ENCODE data around the gene KLRF2. TPM values are rescaled to one million over a fixed set of nuclear protein-coding genes. Genes with fewer than 3 reads are reported as not detected.
A peak's percentile ranks its signal among the peaks of the same experiment; 100 is the strongest.

KLRF2 gene
- total RNA-seq, 6 experiments from 2014 or later, result not detected

DNA sequence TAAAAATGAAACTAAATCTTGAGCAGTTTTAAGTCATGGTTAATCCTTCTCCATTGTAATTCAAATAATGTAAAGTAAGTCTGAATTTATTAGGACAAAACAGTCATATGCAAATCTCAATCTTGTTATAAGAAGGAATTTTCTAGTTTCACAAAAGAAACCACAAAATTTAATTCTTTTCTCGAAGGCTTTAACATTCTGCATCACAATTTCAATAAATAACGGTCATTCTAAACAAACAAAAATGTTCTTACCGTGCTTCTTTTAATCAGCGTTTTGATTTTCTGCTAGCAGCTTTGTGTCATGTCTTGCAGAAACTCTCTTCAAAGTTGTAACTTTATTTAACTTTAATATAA, 12.4 kb upstream of the KLRF2 start:
- no peaks in the 10 kb centered on the region for H3K36me3 ChIP-seq
- H3K27ac ChIP-seq, result peak overlapping the region; percentile 78 to 97 (median 87)
- TF ChIP-seq POLR2A (IDR thresholded peaks at IDR 0.05), result no peak
- TF ChIP-seq, protein P1, sequence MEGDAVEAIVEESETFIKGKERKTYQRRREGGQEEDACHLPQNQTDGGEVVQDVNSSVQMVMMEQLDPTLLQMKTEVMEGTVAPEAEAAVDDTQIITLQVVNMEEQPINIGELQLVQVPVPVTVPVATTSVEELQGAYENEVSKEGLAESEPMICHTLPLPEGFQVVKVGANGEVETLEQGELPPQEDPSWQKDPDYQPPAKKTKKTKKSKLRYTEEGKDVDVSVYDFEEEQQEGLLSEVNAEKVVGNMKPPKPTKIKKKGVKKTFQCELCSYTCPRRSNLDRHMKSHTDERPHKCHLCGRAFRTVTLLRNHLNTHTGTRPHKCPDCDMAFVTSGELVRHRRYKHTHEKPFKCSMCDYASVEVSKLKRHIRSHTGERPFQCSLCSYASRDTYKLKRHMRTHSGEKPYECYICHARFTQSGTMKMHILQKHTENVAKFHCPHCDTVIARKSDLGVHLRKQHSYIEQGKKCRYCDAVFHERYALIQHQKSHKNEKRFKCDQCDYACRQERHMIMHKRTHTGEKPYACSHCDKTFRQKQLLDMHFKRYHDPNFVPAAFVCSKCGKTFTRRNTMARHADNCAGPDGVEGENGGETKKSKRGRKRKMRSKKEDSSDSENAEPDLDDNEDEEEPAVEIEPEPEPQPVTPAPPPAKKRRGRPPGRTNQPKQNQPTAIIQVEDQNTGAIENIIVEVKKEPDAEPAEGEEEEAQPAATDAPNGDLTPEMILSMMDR (IDR thresholded peaks at IDR 0.05), result no peak
- no peaks in the 10 kb centered on the region for H3K27me3 ChIP-seq
- ATAC-seq, result no peak
- peak overlapping the region; percentile 33 to 50 (median 48) for H3K4me3 ChIP-seq
- WGBS (ENCODE audit: insufficient coverage, low coverage, low lambda C conversion rate, missing lambda C conversion rate), result 10% methylated on average over 4 of the region's 4 CpGs
- intact Hi-C loops (cut with DNase I), result no loop called here
- no peak for DNase-seq
- peaks cover 0 to 5% (median 0%) of the 10 kb centered on the region in 4 donors for H3K4me1 ChIP-seq
- H3K9me3 ChIP-seq, result no peaks in the 10 kb centered on the region

DNA sequence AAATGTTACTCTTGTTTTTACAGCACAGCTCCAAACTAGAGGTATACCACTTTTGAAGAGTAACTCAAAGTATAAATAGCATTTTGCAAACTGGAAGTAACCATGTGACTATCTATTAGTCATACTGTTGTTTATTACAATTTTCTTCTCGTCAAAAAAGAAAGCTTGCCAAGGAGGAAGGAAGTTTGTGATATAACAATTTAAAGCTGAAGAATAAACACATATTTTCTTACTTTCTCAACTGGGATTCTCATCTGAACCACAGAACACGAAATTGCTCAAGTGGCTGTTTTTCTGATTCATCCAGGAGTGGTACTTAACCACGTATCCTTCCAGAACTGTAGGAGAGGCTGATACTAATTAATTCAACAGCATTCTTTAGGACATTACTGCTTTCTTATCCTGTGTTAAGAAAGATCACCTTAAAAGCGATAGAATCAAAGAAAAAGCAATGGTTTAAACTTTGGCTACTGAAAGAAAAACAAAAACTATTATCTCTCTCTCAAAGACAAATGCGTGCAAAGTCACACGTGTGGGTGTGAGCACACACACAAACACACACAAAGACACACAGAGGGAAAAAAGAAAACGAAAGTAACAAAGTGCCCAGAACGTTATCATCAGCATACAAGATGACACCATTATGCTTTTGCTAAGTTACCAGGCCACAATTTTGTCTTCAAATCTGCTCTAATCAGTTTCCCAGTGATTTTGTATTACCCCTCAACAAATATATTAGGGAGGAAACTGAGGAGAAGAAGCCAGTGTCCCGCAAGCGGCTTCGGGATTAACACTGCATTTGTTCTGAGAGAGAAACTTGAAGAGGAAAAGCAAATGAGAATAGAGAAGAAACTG, 11.8 kb upstream of the KLRF2 start, which contains the start of gene CLEC2B:
Gene CLEC2B (minus strand): TSS at position 48 of the 855 bp plus-strand sequence.
- intact Hi-C loops (cut with DNase I), result no loop called here
- DNase-seq (peak in 1 of 3 donors; percentile 18), ATAC-seq (peak; percentile 83 to 90 (median 86))
- Histone ChIP-seq H3K27ac (peak within 1 kb of the TSS; percentile 78 to 97 (median 87)), H3K36me3 (no peaks in the 10 kb centered on the region), H3K27me3 (no peaks in the 10 kb centered on the region), H3K4me1 (peaks cover 0 to 5% (median 0%) of the 10 kb centered on the region in 4 donors), H3K4me3 (peak within 1 kb of the TSS; percentile 33 to 50 (median 48)), H3K9me3 (no peaks in the 10 kb centered on the region)
- WGBS (ENCODE audit: insufficient coverage, low coverage, low lambda C conversion rate, missing lambda C conversion rate), result 0% methylated on average over 11 of the region's 11 CpGs
- TF ChIP-seq, protein P1 (IDR thresholded peaks at IDR 0.05), result no peak
- peak; percentile 64 for TF ChIP-seq POLR2A (IDR thresholded peaks at IDR 0.05)

DNA sequence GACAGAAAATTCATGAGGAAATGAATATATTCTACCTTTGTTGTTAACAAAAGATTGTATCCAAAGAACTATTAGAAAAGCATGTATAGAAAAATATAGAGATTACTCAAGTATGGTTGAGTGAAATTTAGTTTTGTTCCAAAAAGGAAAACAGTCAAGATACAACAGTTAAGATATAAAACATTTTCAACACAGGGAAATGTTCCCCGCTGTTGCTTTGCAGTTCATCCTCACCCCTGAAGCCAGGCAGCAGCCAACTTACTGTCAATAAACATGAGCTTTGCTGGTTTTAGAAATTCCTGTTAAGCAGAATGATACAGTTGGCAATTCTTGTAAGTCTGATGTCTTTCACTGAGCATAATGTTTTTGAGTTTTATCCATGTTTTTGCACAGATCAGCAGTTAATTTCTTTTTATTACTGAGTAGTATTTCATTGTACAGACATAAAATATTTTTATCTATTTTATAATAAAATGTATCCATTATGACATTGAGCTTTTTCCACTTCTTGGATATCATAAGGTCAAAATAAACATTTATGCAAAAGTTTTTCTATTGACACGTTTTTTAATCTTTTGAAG, 10.9 kb upstream of the KLRF2 start:
- Histone ChIP-seq H3K4me1 (peaks cover 0 to 5% (median 0%) of the 10 kb centered on the region in 4 donors), H3K9me3 (no peaks in the 10 kb centered on the region), H3K4me3 (peak overlapping the region; percentile 33 to 50 (median 48)), H3K27me3 (no peaks in the 10 kb centered on the region), H3K36me3 (no peaks in the 10 kb centered on the region), H3K27ac (peak overlapping the region; percentile 78 to 97 (median 87))
- 6% methylated on average over 2 of the region's 2 CpGs for WGBS (ENCODE audit: insufficient coverage, low coverage, low lambda C conversion rate, missing lambda C conversion rate)
- peak in 1 of 3 donors; percentile 30 for DNase-seq
- intact Hi-C loops (cut with DNase I), result no loop called here
- TF ChIP-seq, protein P1 (IDR thresholded peaks at IDR 0.05), result no peak
- no peak for TF ChIP-seq POLR2A (IDR thresholded peaks at IDR 0.05)
- peak; percentile 58 to 70 (median 62) for ATAC-seq

DNA sequence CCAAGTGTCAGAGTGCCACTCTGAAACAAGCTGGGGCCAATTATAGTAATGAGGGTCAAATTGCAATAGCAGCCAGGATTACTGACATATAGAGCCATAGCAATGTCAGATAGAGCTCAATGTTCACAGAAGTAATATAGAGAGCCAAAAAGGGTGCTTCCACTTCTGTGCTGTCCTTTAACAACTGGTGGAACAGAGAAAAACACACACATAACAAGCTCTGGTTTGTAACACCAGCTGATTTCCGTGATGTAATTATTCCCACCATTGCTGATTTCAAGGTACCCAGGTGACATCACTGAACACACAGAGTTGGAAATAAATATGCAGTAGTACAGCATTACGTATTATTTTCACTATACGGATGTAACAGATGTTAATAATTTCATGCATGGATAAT, 9.1 kb upstream of the KLRF2 start:
- H3K27ac ChIP-seq, result no peak overlapping the region
- no peak overlapping the region for H3K4me3 ChIP-seq
- no peak for ATAC-seq

More for the DNA sequence above, 9.1 kb upstream of the KLRF2 start:
- TF ChIP-seq, protein P1 (IDR thresholded peaks at IDR 0.05), result no peak
- no peak for TF ChIP-seq POLR2A (IDR thresholded peaks at IDR 0.05)
- no peaks in the 10 kb centered on the region for H3K36me3 ChIP-seq
- peaks cover 0 to 5% (median 0%) of the 10 kb centered on the region in 4 donors for H3K4me1 ChIP-seq
- H3K27me3 ChIP-seq, result no peaks in the 10 kb centered on the region
- intact Hi-C loops (cut with DNase I), result no loop called here
- WGBS (ENCODE audit: insufficient coverage, low coverage, low lambda C conversion rate, missing lambda C conversion rate), result 92% methylated on average over 3 of the region's 3 CpGs
- no peak for DNase-seq
- H3K9me3 ChIP-seq, result no peaks in the 10 kb centered on the region

Measured in right lobe of liver (tissue), 6 donors.